HG02678 (cell line): ENCODE data around the gene FRS2.

Experiments used
- ATAC-seq: cut with Tn5 transposase; IDR thresholded peaks from one replicate; pipeline ENCODE4 v1.9.1; 2021; ENCODE audit warnings: mild to moderate bottlenecking, moderate library complexity; ENCODE audit not compliant: unreplicated experiment

FRS2 gene

DNA sequence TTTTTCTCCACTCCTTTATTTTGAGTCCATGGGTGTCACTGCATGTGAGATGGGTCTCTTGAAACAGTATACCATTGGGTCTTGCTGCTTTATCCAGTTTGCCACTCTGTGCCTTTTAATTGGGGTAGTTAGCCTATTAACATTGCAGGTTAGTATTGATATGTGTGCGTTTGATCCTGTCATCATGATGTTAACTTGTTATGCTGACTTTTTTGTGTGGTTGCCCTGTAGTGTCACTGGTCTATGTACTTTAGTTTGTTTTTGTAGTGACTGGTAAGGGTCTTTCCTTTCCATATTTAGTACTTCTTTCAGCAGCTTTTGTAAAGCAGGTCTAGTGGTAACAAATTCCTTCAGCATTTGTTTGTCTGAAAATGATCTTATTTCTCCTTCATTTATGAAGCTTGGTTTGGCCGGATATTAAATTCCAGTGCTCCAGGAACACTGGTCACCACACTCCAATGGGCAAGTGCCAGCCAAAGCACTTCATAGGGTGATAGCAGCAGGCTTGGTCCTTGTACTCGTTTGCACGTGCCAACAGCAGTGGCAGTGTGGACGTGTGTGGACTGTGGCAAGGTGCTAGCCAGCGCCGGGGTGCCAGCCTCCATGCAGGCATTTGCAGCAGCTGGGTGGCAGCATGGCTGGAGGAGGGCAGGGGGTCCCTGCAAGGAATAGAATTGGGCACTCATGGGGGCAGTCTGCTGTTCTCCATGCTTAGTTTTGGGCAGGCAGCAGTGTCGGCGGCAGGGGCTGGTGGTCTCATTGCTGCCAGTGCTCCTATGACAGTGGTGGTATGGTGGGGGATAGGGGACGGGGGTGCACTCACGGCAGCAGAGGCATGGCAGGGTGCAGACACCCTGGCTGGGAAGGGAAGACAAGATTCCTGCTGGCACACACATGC, 53.5 kb downstream of the FRS2 start:
- no peak for ATAC-seq

- no peak for ATAC-seq
Measured at GRCh38 chr12:69524331-69524630, 54.1 kb downstream of the FRS2 start.

DNA sequence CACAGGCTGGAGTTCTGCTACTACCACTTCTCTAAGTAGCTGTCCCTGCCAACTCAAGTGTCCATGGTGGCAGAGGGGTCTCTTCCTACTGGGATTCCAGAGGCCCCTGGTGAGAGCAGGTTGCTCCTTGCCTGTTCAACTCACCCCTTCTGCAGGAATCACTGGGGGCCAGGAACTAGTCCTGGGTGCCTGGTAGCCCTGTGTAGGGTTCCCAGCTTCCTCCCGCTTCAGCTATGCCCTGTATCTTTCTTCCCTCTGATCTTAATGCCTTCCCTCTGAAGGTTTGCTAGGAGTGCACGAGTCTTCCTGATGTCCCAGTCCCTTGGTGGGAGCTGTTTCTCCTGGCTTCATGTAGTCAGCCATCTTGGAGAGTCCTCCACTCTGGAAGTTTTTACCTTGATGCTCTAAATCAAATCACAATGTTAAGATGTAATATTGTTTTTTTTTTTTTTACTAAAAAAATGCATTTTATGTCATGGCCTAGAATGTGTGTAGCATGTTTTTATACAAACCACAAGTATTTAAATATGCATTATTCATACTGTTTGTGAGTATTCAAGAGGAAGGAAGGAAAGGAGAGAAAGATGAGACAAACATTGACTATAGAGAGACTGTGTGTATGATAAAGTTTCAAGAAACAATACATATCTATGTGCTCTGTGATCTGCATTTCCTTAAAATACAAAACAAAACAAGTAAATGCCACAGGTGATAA, 54.7 kb downstream of the FRS2 start:
- no peak for ATAC-seq

DNA sequence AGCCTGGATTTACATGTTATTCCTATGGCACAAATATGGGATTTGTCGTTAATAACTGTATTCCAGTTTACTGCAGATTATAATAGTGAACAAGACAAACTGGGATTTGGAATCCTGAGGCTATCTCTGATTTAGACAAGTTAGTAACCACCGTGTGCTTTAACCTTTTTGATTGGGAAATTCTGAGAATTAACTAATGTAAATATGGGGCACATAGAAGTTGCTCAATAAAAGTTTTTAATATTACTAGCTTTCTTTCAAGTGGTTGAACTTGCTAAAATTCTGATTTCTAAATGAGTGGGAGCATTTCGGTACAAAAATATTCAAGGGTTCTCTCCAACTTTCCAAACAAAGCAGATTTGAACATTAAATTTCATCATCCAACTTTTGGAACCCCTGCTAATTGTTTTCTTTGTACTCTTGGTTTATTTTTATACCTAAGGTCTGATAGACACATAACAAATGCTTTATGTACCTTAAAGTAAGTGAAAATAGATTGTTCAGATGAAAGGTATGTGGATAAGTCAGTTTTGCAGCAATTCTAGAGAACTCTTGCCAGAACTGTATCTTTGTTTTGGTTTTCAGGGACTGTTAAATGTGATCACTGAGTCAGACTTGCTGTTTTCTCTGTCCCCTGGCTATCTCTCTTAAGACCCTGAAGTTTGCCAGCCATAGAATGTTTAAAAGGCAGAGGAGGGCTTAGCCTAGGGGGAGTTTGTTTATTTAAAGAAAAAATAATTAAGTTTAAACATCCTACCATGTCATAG, 57.5 kb downstream of the FRS2 start:
- no peak for ATAC-seq

GRCh38 chr12:69529021-69529420, 58.8 kb downstream of the FRS2 start:
- ATAC-seq = no peak

DNA sequence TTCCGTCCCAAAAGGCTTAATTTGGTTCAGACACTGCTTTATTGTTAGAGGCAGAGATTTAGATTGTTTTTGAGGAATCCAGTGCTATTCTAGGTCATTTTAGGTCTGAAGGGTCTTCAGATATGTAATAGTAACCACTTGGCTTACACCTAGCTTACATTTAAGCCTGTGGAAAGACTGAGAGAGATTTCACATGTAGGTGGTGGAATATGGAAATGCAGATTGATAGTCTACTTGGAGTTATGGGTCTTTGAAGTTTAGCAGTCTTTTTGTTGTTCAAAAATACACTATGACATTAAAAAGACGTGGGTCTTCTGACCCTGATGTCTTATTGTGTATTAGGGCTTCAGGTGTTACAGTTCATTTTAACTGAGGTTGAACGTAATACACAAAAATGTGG, 63.7 kb downstream of the FRS2 start:
- no peak for ATAC-seq

- peak; percentile 89 for ATAC-seq
Measured at GRCh38 chr12:69534389-69534822, 64.2 kb downstream of the FRS2 start.

- ATAC-seq = no peak
Measured at GRCh38 chr12:69540987-69541386, 70.8 kb downstream of the FRS2 start.

DNA sequence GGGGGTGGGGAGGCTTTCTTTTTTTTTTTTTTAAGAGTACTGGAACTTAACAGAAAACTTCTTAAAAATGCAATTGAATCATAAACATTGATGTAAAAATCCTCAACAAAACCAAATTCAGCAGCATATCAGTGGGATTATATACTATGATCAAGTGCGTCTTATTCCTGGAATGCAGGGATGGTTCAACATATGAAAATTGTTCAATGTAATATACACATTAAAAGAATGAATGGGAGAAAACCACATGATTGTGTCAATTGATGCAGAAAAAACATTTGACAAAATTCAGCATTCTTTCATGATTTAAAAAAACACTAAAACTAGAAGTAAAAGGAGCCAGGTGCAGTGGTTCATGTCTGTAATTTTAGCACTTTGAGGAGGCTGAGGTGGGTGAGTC, 73.9 kb downstream of the FRS2 start:
- ATAC-seq = no peak

DNA sequence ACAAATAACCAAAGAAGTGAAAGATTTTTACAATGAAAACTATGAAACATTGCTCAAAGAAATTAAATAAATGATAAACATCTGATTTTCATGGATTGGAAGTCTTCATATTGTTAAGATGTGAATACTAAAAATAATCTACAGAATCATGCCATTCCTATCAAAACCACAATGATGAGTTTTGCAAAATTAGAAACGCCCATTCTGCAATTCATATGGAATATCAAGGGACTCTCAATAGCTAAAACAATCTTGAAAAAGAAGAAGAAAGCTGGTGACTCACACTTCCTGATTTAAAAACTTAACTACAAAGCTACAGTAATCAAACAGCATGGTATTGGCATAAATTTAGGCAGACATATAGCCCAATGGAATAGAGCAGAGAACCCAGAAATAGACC, 74.9 kb downstream of the FRS2 start:
- no peak for ATAC-seq

DNA sequence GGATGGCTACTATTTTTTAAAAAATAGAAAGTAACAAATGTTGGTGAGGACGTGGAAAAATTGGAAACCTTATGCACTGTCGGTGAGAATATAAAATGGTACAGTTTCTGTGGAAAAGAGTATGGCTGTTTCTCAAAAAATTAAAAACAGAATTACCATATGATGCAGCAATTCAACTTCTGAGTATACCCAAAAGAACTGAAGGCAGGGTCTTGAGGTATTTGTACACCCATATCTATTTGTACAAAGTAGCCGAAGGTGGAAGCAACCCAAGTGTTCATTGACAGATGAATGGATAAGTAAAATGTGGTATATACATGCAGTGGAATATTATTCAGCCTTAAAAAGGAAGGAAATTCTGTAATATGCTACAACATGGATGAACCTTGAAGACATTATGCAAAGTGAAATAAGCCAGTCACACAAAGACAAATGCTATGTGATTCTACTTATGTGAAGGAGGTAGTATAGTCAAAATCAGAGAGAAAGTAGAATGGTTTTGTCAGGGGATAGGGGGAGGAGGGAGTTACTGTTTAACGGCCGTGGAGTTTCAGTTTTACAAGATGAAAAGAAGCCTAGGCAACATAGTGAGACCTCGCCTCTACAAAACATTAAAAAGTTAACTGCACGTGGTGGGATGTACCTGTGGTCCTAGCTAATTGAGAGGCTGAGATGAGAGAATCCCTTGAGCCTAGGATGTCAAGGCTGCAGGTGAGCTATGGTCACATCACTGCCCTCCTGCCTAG, 76.7 kb downstream of the FRS2 start:
- ATAC-seq = peak; percentile 95

DNA sequence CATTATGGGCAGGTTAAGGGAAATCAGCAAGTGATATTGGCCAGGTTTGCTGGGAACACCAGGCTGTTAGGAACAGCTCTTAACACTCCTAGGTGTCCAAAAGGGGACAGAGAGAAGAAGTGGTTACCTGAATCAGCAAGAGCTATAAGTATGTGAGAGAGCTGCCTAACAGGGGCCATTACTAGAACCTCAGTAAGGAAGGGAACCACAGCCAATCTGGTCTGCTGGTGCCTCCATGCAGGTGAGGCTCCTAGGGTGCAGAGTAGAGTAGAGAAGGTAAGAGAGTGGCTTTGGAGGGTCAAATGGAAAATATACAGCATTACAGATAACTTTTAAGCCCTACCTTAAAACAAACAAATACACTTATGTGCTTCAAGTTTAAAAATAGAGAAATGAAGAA, 78.5 kb downstream of the FRS2 start:
- ATAC-seq = no peak

- ATAC-seq = no peak
Measured at GRCh38 chr12:69550569-69551350, 80.6 kb downstream of the FRS2 start.

DNA sequence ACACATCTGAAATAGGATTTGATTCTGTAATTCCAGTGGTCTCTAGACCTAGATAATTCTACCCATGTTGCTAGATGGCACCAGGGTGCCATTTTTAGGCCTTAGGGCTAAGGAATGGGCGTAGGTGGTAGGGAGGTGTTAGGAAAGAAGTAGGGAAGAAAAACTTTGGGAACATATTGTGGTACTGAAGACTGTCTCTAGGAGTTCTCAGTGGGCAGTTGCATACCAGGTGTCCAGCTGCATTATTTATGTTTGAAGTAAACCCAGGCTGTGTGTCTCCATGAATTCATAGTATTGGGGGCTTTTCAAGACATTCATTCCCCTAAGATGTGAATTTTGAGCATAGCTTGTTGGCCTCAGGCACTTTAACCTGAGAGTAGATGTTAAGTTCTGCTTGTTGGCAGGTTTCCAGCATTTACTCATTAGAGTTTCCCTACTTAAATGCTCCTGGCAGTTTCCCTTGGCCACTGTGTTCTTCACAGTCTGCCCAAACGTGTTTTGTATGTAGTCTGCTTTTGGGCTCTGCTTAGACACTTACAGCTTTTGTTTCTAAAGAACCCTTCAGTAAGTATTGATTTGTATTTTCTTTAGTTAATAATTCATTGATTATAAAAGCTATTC, 83.5 kb downstream of the FRS2 start:
- ATAC-seq = no peak

- ATAC-seq = no peak
Measured at GRCh38 chr12:69555461-69555860, 85.3 kb downstream of the FRS2 start.

DNA sequence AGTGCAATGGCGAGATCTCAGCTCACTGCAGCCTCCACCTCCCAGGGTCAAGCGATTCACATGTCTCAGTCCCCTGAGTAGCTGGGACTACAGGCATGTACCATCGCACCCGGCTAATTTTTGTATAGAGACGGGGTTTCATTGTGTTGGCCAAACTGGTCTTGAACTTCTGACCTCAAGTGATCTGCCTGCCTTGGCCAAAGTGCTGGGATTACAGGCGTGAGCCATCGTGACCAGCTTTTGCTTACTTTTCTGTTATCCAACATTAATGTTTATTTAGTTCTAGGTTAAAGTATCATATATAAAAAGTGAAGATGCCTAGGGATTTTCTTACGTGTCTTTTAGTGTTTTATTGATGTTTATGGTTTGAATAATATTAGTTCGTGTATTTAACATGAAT, 86.2 kb downstream of the FRS2 start:
- no peak for ATAC-seq

GRCh38 chr12:69563166-69563762, 93.1 kb downstream of the FRS2 start:
- ATAC-seq = no peak

DNA sequence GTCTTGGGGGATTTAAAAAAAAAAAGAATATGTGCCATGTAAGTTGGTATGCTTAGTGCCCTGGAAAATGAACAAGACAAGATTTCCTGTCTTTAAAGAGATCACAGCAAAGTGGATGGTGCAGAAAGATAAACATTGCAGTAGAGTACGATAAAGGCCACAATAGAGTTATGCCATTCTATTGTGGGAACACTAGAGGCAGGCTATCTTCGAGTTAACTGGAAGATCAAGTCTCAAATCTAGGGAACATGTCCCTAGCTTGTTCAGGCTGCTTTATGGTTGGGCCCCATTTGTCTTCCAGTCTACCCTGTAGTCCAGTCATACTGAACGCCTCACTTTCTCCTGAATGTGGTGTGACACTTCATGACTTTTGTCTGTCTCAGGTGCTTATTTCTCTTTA, 96.4 kb downstream of the FRS2 start:
- no peak for ATAC-seq

DNA sequence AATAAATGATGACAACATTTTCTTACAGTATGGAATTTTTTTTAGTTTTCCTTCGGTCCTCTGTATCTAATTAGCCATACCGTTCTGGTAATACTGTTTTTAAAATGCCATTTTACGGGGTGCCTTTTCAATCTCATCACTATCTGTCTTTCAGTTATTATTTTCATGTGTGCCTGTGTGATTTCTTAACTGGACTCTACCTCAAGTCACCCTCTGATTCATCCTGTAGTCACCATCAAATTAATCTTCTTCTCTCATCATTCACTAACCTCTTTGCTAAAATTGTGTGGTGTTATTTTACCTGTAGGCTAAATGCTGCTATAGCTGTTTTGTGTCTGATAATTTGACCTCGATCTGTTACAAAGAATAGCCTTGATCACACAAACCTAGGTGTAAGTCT, 99.0 kb downstream of the FRS2 start:
- ATAC-seq = no peak
